Thyroid gland (tissue), 4 donors: ENCODE data around the gene ST3GAL3. TPM values are rescaled to one million over a fixed set of nuclear protein-coding genes. Genes with fewer than 3 reads are reported as not detected.

Experiments
- DNase-seq, 2 donors: peaks; one replicate each; pipeline ENCODE4 v3.0.0-alpha.2; 2019
- H3K27ac ChIP-seq, 3 donors: fragments of 200-600 bp; sonication (generic); 1 replicate in 2 of 3; 2 replicates in 1 of 3; pipeline ENCODE4 v1.5.1; 2016 to 2019; ENCODE audit warnings: mild to moderate bottlenecking in 1 of 3, moderate library complexity in 1 of 3
- H3K27me3 ChIP-seq: fragments of 200-600 bp; sonication (generic); one replicate; pipeline ENCODE4 v1.5.1; 2019
- H3K36me3 ChIP-seq, 2 donors: fragments of 200-600 bp; sonication (generic); one replicate each; pipeline ENCODE4 v1.5.1; 2016 to 2019
- H3K4me1 ChIP-seq, 2 donors: fragments of 200-600 bp; sonication (generic); one replicate each; pipeline ENCODE4 v1.5.1; 2017 to 2019
- H3K4me3 ChIP-seq, 3 donors: fragments of 200-600 bp; sonication (generic); replicated peaks in 1 of 3; 1 replicate in 2 of 3; 2 replicates in 1 of 3; pipeline ENCODE4 v1.5.1; 2016; ENCODE audit warnings: mild to moderate bottlenecking in 1 of 3
- H3K9me3 ChIP-seq: fragments of 200-600 bp; sonication (generic); one replicate; pipeline ENCODE4 v1.5.1; 2017
- POLR2A ChIP-seq, 2 donors: fragments of 450-650 bp; IDR thresholded peaks; one replicate each; pipeline ENCODE4 v1.6.1; 2017; ENCODE audit warnings: antibody characterized with exemption in 2 of 2, mild to moderate bottlenecking in 2 of 2, moderate library complexity in 1 of 2
- WGBS, 2 donors: methylation state at CpG; one replicate each; pipeline ENCODE4 v1.1.5; 2017; 5-methylcytosine and 5-hydroxymethylcytosine counted together
- intact Hi-C: fragments of 100-400 bp; cut with DNase I; formaldehyde crosslinking; loops from one replicate; pipeline ENCODE4 v1.15.1; 2023
- total RNA-seq, 4 donors: library from RNA; depleted of rRNA; stranded (reverse); fragments of >200 nt; gene quantifications; one replicate each; pipeline ENCODE4 v1.2.3, GENCODE V29; 2016
- TF ChIP-seq, protein P1 (sequence below), 6 experiments: fragments of 200-600 bp in 3 of 6; fragments of 450-650 bp in 3 of 6; sonication (generic) in 3 of 6; IDR thresholded peaks; one replicate each; pipeline ENCODE4 v1.5.1; 2016 to 2019; ENCODE audit warnings: antibody characterized with exemption in 6 of 6, mild to moderate bottlenecking in 2 of 6, inconsistent platforms in 1 of 6, moderate library complexity in 1 of 6

ST3GAL3 gene
- total RNA-seq, 4 donors from 2014 or later = 12.1 to 17.7 (median 14.3) TPM

GRCh38 chr1:43799656-43800635 is 92.6 kb downstream of the ST3GAL3 start:
- H3K9me3 ChIP-seq = no peaks in the 10 kb centered on the region
- no peak overlapping the region for H3K4me3 ChIP-seq
- H3K36me3 ChIP-seq = no peaks in the 10 kb centered on the region
- H3K4me1 ChIP-seq = no peaks in the 10 kb centered on the region
- no peak overlapping the region for H3K27ac ChIP-seq
- intact Hi-C loops = no loop called here
- 89 to 90% methylated on average over 4 of the region's 4 CpGs for WGBS, 2 donors
- H3K27me3 ChIP-seq = no peaks in the 10 kb centered on the region
- TF ChIP-seq, protein P1, sequence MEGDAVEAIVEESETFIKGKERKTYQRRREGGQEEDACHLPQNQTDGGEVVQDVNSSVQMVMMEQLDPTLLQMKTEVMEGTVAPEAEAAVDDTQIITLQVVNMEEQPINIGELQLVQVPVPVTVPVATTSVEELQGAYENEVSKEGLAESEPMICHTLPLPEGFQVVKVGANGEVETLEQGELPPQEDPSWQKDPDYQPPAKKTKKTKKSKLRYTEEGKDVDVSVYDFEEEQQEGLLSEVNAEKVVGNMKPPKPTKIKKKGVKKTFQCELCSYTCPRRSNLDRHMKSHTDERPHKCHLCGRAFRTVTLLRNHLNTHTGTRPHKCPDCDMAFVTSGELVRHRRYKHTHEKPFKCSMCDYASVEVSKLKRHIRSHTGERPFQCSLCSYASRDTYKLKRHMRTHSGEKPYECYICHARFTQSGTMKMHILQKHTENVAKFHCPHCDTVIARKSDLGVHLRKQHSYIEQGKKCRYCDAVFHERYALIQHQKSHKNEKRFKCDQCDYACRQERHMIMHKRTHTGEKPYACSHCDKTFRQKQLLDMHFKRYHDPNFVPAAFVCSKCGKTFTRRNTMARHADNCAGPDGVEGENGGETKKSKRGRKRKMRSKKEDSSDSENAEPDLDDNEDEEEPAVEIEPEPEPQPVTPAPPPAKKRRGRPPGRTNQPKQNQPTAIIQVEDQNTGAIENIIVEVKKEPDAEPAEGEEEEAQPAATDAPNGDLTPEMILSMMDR (IDR thresholded peaks at IDR 0.05) = no peak
- TF ChIP-seq POLR2A (IDR thresholded peaks at IDR 0.05) = no peak
- DNase-seq = no peak

GRCh38 chr1:43800771-43801170 is 93.4 kb downstream of the ST3GAL3 start:
- no peak overlapping the region for H3K4me3 ChIP-seq
- DNase-seq = no peak
- TF ChIP-seq, protein P1 (IDR thresholded peaks at IDR 0.05) = no peak
- no peak for TF ChIP-seq POLR2A (IDR thresholded peaks at IDR 0.05)
- H3K9me3 ChIP-seq = no peaks in the 10 kb centered on the region
- H3K27me3 ChIP-seq = no peaks in the 10 kb centered on the region
- H3K4me1 ChIP-seq = no peaks in the 10 kb centered on the region
- WGBS, 2 donors = 85 to 95% methylated on average over 3 of the region's 3 CpGs
- intact Hi-C loops = no loop called here
- H3K36me3 ChIP-seq = no peaks in the 10 kb centered on the region
- no peak overlapping the region for H3K27ac ChIP-seq

- H3K4me1 ChIP-seq = no peaks in the 10 kb centered on the region
- TF ChIP-seq, protein P1 (IDR thresholded peaks at IDR 0.05) = no peak
- no peak for TF ChIP-seq POLR2A (IDR thresholded peaks at IDR 0.05)
- H3K4me3 ChIP-seq = no peak overlapping the region
- 84 to 89% methylated on average over 3 of the region's 3 CpGs for WGBS, 2 donors
- DNase-seq = no peak
- H3K27me3 ChIP-seq = no peaks in the 10 kb centered on the region
- intact Hi-C loops = no loop called here
- H3K36me3 ChIP-seq = no peaks in the 10 kb centered on the region
- H3K27ac ChIP-seq = no peak overlapping the region
- H3K9me3 ChIP-seq = no peaks in the 10 kb centered on the region
Observed at GRCh38 chr1:43801203-43801602, 93.9 kb downstream of the ST3GAL3 start.

DNA sequence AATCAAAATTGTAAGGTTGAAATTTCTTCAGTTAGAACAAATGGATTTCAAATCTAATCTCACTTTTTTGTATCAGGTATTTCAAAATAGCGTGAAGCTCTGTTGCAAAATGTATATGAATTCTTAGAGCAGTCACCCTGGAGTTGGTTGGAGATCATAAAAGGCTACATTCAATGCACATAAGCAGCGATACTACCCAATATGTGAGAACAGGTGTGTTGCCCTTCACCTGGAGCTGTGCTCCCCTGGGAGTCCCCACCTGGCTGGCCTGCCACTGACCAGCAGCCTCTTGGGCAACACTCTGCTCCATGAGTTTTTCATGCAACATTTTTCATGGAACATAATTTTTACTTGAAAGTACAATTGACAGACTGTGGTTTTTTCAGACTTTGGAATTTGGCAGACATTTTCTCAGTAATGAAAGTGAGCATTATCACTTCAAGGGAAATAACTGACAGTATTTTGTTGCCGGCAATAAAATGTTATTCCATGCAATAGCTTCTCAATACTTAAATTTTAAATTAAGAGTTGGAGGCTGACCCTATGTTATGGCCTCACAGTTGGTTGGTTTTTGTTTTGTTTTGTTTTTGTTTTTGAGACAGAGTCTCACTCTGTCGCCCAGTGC is 95.1 kb downstream of the ST3GAL3 start:
- intact Hi-C loops = no loop called here
- Histone ChIP-seq H3K27me3 (no peaks in the 10 kb centered on the region), H3K27ac (no peak overlapping the region), H3K36me3 (no peaks in the 10 kb centered on the region), H3K4me3 (no peak overlapping the region), H3K9me3 (no peaks in the 10 kb centered on the region), H3K4me1 (no peaks in the 10 kb centered on the region)
- 95% methylated on average over 4 of the region's 4 CpGs for WGBS, 2 donors
- TF ChIP-seq, protein P1 (IDR thresholded peaks at IDR 0.05) = no peak
- TF ChIP-seq POLR2A (IDR thresholded peaks at IDR 0.05) = no peak
- DNase-seq = no peak

DNA sequence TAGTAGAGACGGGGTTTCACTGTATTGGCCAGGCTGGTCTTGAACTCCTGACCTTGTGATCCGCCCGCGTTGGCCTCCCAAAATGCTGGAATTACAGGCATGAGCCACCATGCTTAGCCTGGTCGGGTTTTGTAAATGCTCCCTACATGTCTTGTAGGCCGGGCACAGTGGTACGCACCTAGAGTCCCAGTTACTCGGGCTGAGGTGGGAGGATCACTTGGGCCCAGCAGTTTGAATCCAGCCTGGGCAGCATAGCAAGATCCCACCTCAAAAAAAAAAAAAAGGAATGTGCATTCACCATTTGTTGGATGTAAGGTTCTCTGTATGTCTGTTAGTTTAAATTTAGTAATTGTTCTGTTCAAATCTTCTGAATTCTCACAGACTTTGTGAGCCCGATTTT is 95.8 kb downstream of the ST3GAL3 start:
- no peak overlapping the region for H3K4me3 ChIP-seq
- no peaks in the 10 kb centered on the region for H3K36me3 ChIP-seq
- H3K27me3 ChIP-seq = no peaks in the 10 kb centered on the region
- DNase-seq = no peak
- no peaks in the 10 kb centered on the region for H3K4me1 ChIP-seq
- intact Hi-C loops = no loop called here
- H3K9me3 ChIP-seq = no peaks in the 10 kb centered on the region
- TF ChIP-seq, protein P1 (IDR thresholded peaks at IDR 0.05) = no peak
- TF ChIP-seq POLR2A (IDR thresholded peaks at IDR 0.05) = no peak
- H3K27ac ChIP-seq = no peak overlapping the region
- 93 to 96% methylated on average over 9 of the region's 9 CpGs for WGBS, 2 donors
